ENCODE results near the gene WSB2. TPM values are rescaled to one million over a fixed set of nuclear protein-coding genes. Genes with fewer than 3 reads are reported as not detected.

WSB2 gene
- total and polyA plus RNA-seq, 2 of the 8 experiments (the other 6 are each of a cell fraction or from before 2014, with no cell fraction given) = 47.5 to 58.2 TPM

- no peak overlapping the region for H2AK5ac ChIP-seq (ENCODE audit: low read depth, low read length)
- H3K18ac ChIP-seq (ENCODE audit: extremely low read depth, low read length) = no peak overlapping the region
- H3K79me1 ChIP-seq (ENCODE audit: low read depth, low read length) = no peaks in the 10 kb centered on the region; the same call in 1 of the 2 replicates
- no peak overlapping the region for H2AFZ ChIP-seq (ENCODE audit: low read length)
- H3K9ac ChIP-seq (replicated peaks in 1 of 4; ENCODE audit: extremely low read depth in 1 of 4, low read depth in 3 of 4, low read length in 3 of 4) = no peak overlapping the region
- H3K9me3 ChIP-seq (ENCODE audit: insufficient read depth in 2 of 2, low read depth in 1 of 2, low read length in 1 of 2) = no peaks in the 10 kb centered on the region
- no peak overlapping the region for H3K4ac ChIP-seq (replicated peaks; ENCODE audit: insufficient read length, low read depth, low read length)
- H2BK20ac ChIP-seq (ENCODE audit: low read length) = no peak overlapping the region
- no peak overlapping the region for H3K4me2 ChIP-seq (ENCODE audit: insufficient read depth in 1 of 2, low read depth in 2 of 2, low read length in 2 of 2)
- H4K5ac ChIP-seq (ENCODE audit: insufficient read length, low read depth, low read length) = no peak overlapping the region
- H4K8ac ChIP-seq (ENCODE audit: extremely low read depth, insufficient read depth, low read length) = no peak overlapping the region
- H3K4me1 ChIP-seq (replicated peaks in 1 of 4; ENCODE audit: control insufficient read depth in 3 of 4, insufficient read depth in 4 of 4, low read length in 3 of 4) = no peaks in the 10 kb centered on the region; a peak in 1 of 7 replicates
- no peak overlapping the region for H2BK15ac ChIP-seq (ENCODE audit: low read length)
- H3K27me3 ChIP-seq (replicated peaks in 1 of 4; ENCODE audit: control insufficient read depth in 3 of 4, extremely low read depth in 1 of 4, insufficient read depth in 3 of 4, low read length in 3 of 4) = no peaks in the 10 kb centered on the region
- no peak overlapping the region for H3K4me3 ChIP-seq (ENCODE audit: extremely low read depth in 1 of 4, insufficient read depth in 2 of 4, low read depth in 3 of 4, low read length in 4 of 4)
- WGBS, 2 experiments (ENCODE audit: extremely low coverage in 1 of 2, insufficient coverage in 1 of 2, insufficient read length in 1 of 2, insufficient replicate concordance in 2 of 2, low coverage in 1 of 2, low lambda C conversion rate in 2 of 2, missing lambda C conversion rate in 1 of 2) = 88% methylated on average over 6 of the region's 6 CpGs; no CpG with 5 or more reads in 1 of the 2 experiments
- no peaks in the 10 kb centered on the region for H3K79me2 ChIP-seq (ENCODE audit: control insufficient read depth in 1 of 2, insufficient read depth in 2 of 2, low read length in 2 of 2)
- no peak for DNase-seq (ENCODE audit: low read depth in 1 of 2, low spot score in 2 of 2)
- H4K91ac ChIP-seq (replicated peaks; ENCODE audit: insufficient read length, low read length) = no peak overlapping the region
- ChIA-PET POLR2A (ENCODE audit: partially characterized antibody) (interaction anchor here (1.1 to 12.8 kb wide), 2 partner anchors 18 to 167 kb away, joined by 3 to 113 read pairs; partner anchors contain the start of gene RFC5), CTCF (ENCODE audit: partially characterized antibody) (interaction anchor here (0.6 to 1.1 kb wide), 3 partner anchors 21 to 181 kb away, joined by 3 to 4 read pairs (median 3); no protein-coding TSS in a partner anchor)
- no peak overlapping the region for H3K14ac ChIP-seq (ENCODE audit: insufficient read length)
- TF ChIP-seq POLR2AphosphoS5 (IDR thresholded peaks at IDR 0.05; ENCODE audit: low read depth, low read length) (no peak), SP2 (IDR thresholded peaks at IDR 0.05; ENCODE audit: low read length) (no peak), CHD2 (IDR thresholded peaks at IDR 0.05; ENCODE audit: low read length) (no peak), RNF2 (IDR thresholded peaks at IDR 0.05; ENCODE audit: borderline replicate concordance, low read depth, low read length, missing control alignments, poor library complexity, severe bottlenecking) (no peak), GABPA (IDR thresholded peaks at IDR 0.05; ENCODE audit: borderline replicate concordance, insufficient read depth, low read length) (no peak), RBBP5 (IDR thresholded peaks at IDR 0.05; ENCODE audit: borderline replicate concordance, low read depth, low read length) (no peak), CTBP2 (IDR thresholded peaks at IDR 0.05; ENCODE audit: borderline replicate concordance, insufficient read depth, insufficient read length, low read length) (no peak), YY1 (IDR thresholded peaks at IDR 0.05; ENCODE audit: low read depth, low read length) (no peak), POLR2A (IDR thresholded peaks at IDR 0.05; ENCODE audit: control extremely low read depth in 1 of 2, low read depth in 2 of 2, low read length in 2 of 2) (no peak), SIX5 (IDR thresholded peaks at IDR 0.05; ENCODE audit: low read depth, low read length) (no peak), E2F6 (IDR thresholded peaks at IDR 0.05) (no peak)
- FAIRE-seq = no peak
- no peak overlapping the region for H2BK5ac ChIP-seq (ENCODE audit: low read depth, low read length)
- H4K20me1 ChIP-seq (replicated peaks in 1 of 2; ENCODE audit: control insufficient read depth in 1 of 2, insufficient read depth in 2 of 2, low read length in 2 of 2) = peaks cover 0 to 2% of the 10 kb centered on the region in 2 experiments
- no peak overlapping the region for H3K23ac ChIP-seq (ENCODE audit: insufficient read length)
- H2BK12ac ChIP-seq (ENCODE audit: low read depth, low read length) = no peak overlapping the region
- no peaks in the 10 kb centered on the region for H3K23me2 ChIP-seq (ENCODE audit: low read depth, low read length)
- H3K36me3 ChIP-seq (ENCODE audit: control insufficient read depth in 2 of 4, insufficient read depth in 4 of 4, low read length in 3 of 4) = peaks cover 34 to 83% (median 53%) of the 10 kb centered on the region in 4 experiments
- H3K27ac ChIP-seq (ENCODE audit: low read depth, low read length) = no peak overlapping the region
- no peak overlapping the region for H3K56ac ChIP-seq (replicated peaks; ENCODE audit: insufficient read length, low read depth, low read length)
- H2BK120ac ChIP-seq (replicated peaks; ENCODE audit: low read depth, low read length) = no peak overlapping the region
Measured at GRCh38 chr12:118038137-118038536, 22.8 kb downstream of the WSB2 start.
